CD4-positive, alpha-beta T cell treated with Interferon gamma for 1 hour (primary cell): ENCODE measurements around the gene NAA80.
"Not testable (repeated sequence)": the region's sequence is repeated elsewhere in the genome, so short reads cannot be mapped to it uniquely, and the experiment has no call there.

Source experiments
- DNase-seq: peaks from one replicate; pipeline ENCODE4 v3.0.0-alpha.2; 2020

Gene NAA80

GRCh38 chr3:50268703-50269451 lies 30.3 kb downstream of the NAA80 start, which contains the start of gene SEMA3B:
Gene SEMA3B, plus strand, starts transcription at chr3:50269147. Its CDS starts 94 bp downstream, at chr3:50269241.
- no peak for DNase-seq

GRCh38 chr3:50268276-50268675 lies 30.9 kb downstream of the NAA80 start:
- DNase-seq, result no peak

- no peak for DNase-seq
These were observed 31.8 kb downstream of the NAA80 start for GRCh38 chr3:50267280-50267913.

- no peak for DNase-seq
These were observed 32.4 kb downstream of the NAA80 start for GRCh38 chr3:50266836-50267235.

- no peak for DNase-seq
These were observed 33.2 kb downstream of the NAA80 start for GRCh38 chr3:50266017-50266416.

- no peak for DNase-seq
These were observed 33.6 kb downstream of the NAA80 start for GRCh38 chr3:50265571-50265970.

GRCh38 chr3:50264964-50265485 lies 34.2 kb downstream of the NAA80 start:
- DNase-seq, result no peak

GRCh38 chr3:50264383-50264963 lies 34.7 kb downstream of the NAA80 start:
- DNase-seq, result no peak

GRCh38 chr3:50263478-50264382 lies 35.5 kb downstream of the NAA80 start:
- DNase-seq, result no peak

GRCh38 chr3:50262778-50263177 lies 36.4 kb downstream of the NAA80 start:
- no peak for DNase-seq

- DNase-seq, result not testable (repeated sequence)
These were observed 37.0 kb downstream of the NAA80 start for GRCh38 chr3:50262200-50262599.

- no peak for DNase-seq
These were observed 37.7 kb downstream of the NAA80 start for GRCh38 chr3:50261505-50261904.

- no peak for DNase-seq
These were observed 38.2 kb downstream of the NAA80 start for GRCh38 chr3:50260942-50261441.

GRCh38 chr3:50260027-50260941 lies 38.9 kb downstream of the NAA80 start:
- peak; percentile 84 for DNase-seq

GRCh38 chr3:50259432-50260026 lies 39.7 kb downstream of the NAA80 start:
- DNase-seq, result no peak

- no peak for DNase-seq
These were observed 40.2 kb downstream of the NAA80 start for GRCh38 chr3:50258979-50259378.

- DNase-seq, result no peak
These were observed 41.0 kb downstream of the NAA80 start for GRCh38 chr3:50258029-50258680.

- no peak for DNase-seq
These were observed 42.0 kb downstream of the NAA80 start for GRCh38 chr3:50256978-50257890.

GRCh38 chr3:50255251-50255615 lies 44.0 kb downstream of the NAA80 start:
- no peak for DNase-seq
